ENCODE results near the gene CENPA. TPM values are rescaled to one million over a fixed set of nuclear protein-coding genes. Genes with fewer than 3 reads are reported as not detected.

The CENPA gene
- under 1 TPM; 0.35 to 0.41 TPM for total RNA-seq

DNA sequence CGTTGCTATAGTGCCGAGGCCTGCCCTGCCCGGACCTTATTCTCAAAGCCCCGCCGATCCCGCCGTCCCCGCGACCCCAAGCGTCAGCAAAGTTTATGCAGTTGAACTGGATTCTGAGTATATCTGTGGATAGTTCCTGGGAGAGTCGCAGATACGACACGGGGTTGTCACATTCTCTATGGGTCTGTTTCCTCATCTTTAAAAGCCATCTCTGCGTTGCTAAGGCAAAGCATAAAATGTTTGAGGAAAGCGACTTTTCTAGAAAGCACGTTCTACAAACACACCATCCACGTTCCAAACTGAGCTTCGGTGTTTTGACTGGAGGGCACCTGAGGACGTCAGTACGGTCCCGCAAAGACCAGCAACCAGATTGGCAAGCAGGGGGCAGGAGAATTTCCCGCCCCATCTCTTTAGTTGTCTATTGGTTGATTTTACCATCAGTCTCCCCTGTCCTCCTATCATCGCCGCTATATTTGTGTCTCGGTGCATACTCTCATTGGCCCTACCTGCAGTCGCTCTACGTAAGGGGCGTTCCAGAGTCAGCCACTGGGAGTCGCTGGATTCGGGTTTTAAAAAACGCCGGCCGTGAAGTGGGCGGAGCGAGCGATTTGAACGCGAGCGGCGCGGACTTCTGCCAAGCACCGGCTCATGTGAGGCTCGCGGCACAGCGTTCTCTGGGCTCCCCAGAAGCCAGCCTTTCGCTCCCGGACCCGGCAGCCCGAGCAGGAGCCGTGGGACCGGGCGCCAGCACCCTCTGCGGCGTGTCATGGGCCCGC is at the start of gene CENPA:
CENPA (plus strand) TSS at position 626 of the 776 bp plus-strand sequence; CDS start at position 767, 141 bp downstream.
- no peaks in the 10 kb centered on the region for H3K27me3 ChIP-seq
- peaks cover 0 to 13% of the 10 kb centered on the region in 2 donors for H3K4me1 ChIP-seq
- peak within 1 kb of the TSS in 1 of 2 donors; percentile 61 for H3K27ac ChIP-seq
- H3K9me3 ChIP-seq: no peaks in the 10 kb centered on the region
- H3K36me3 ChIP-seq: peaks cover 8% of the 10 kb centered on the region
- peak; percentile 98 for DNase-seq (ENCODE audit: low spot score)
- TF ChIP-seq, protein P1, sequence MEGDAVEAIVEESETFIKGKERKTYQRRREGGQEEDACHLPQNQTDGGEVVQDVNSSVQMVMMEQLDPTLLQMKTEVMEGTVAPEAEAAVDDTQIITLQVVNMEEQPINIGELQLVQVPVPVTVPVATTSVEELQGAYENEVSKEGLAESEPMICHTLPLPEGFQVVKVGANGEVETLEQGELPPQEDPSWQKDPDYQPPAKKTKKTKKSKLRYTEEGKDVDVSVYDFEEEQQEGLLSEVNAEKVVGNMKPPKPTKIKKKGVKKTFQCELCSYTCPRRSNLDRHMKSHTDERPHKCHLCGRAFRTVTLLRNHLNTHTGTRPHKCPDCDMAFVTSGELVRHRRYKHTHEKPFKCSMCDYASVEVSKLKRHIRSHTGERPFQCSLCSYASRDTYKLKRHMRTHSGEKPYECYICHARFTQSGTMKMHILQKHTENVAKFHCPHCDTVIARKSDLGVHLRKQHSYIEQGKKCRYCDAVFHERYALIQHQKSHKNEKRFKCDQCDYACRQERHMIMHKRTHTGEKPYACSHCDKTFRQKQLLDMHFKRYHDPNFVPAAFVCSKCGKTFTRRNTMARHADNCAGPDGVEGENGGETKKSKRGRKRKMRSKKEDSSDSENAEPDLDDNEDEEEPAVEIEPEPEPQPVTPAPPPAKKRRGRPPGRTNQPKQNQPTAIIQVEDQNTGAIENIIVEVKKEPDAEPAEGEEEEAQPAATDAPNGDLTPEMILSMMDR (IDR thresholded peaks at IDR 0.05): peak; percentile 26 to 40
- peak within 1 kb of the TSS; percentile 55 to 74 for H3K4me3 ChIP-seq

DNA sequence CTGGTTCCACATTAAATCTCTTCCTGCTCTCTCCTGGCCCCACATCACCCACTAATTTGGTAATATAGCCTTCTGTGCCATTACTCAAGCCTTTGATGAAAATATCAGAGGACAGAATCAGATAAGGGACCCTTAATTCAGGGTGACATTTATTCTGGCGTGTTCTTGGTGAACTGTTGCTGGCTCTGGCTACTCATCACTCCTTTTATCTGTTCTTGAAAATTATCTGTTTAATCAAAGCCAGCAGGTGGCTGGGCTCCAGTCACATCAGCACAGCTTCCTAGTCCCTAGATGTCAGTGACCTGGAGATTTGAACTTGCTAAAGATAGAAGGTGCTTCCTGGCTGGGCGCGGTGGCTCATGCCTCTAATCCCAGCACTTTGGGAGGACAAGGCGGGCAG is 48.6 kb upstream of the CENPA start:
- peaks cover 0 to 22% of the 10 kb centered on the region in 2 donors for H3K4me1 ChIP-seq
- H3K27ac ChIP-seq: no peak overlapping the region
- H3K36me3 ChIP-seq: no peaks in the 10 kb centered on the region
- H3K27me3 ChIP-seq: no peaks in the 10 kb centered on the region
- H3K9me3 ChIP-seq: no peaks in the 10 kb centered on the region
- DNase-seq (ENCODE audit: low spot score): no peak
- TF ChIP-seq, protein P1 (IDR thresholded peaks at IDR 0.05): no peak
- H3K4me3 ChIP-seq: no peak overlapping the region

DNA sequence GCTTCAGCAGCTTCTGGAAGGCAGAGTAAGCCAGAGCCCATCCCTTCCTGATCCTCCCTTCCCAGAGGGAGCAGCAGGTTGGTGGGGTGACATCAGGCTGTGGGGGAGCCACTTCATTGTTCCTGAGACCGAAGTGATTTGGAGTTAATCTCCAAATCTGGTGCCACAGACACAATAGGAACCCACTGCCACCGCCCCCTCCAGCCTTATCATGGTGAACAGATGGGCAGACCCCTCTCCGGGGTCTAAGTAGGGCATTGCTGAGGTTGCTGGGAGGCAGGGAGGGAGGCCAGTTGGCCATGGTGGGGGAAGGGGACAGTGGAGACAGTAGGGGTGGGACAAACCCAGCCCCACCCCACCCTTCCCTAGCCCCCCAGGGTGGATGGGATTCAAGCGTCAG is 47.4 kb upstream of the CENPA start:
- H3K27me3 ChIP-seq: no peaks in the 10 kb centered on the region
- H3K27ac ChIP-seq: no peak overlapping the region
- H3K4me3 ChIP-seq: no peak overlapping the region
- DNase-seq (ENCODE audit: low spot score): no peak
- H3K36me3 ChIP-seq: no peaks in the 10 kb centered on the region
- TF ChIP-seq, protein P1 (IDR thresholded peaks at IDR 0.05): no peak
- no peaks in the 10 kb centered on the region for H3K9me3 ChIP-seq
- H3K4me1 ChIP-seq: peaks cover 0 to 22% of the 10 kb centered on the region in 2 donors

DNA sequence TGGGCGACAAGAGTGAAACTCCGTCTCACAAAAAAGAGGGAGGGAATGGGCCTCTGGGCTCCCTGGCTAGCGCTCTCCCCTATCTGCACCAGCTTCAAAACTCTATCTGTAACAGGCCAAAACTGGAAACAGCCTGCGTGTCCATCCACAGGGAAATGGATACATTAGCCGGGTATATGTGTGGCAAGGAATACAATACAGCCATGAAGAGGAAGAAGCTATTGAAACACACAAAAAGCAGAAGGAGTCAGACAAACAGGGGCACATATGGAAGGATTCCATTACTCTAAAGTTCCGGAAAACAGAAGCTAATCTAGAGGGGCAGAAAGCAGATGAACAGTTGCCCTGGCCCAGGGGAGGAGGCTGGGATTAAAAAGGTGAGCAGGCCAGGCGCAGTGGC is 46.3 kb upstream of the CENPA start:
- Histone ChIP-seq H3K4me1 (peaks cover 0 to 22% of the 10 kb centered on the region in 2 donors), H3K4me3 (no peak overlapping the region), H3K27ac (no peak overlapping the region), H3K27me3 (no peaks in the 10 kb centered on the region), H3K36me3 (no peaks in the 10 kb centered on the region), H3K9me3 (no peaks in the 10 kb centered on the region)
- TF ChIP-seq, protein P1 (IDR thresholded peaks at IDR 0.05): no peak
- no peak for DNase-seq (ENCODE audit: low spot score)

DNA sequence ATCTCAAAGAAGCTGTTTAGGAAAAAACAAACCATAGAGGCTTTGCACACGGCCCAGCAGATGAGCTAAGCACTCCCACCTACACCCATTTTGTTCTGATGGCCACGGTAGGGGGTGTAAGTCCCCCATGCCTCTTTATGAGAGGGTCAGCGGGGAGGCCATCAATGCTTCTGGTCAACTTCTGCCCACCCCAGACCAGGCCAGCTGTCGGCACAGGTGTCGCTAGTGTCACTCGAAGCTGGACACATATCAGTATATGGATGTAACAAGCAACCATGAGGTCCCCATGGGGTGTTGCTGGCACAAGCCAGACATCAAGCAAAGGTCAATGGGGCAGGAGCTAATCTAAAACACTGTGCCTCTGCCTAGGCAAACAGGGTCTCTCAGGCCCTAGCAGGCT is 45.5 kb upstream of the CENPA start:
- Histone ChIP-seq H3K27me3 (no peaks in the 10 kb centered on the region), H3K9me3 (no peaks in the 10 kb centered on the region), H3K4me3 (no peak overlapping the region), H3K4me1 (peaks cover 0 to 20% of the 10 kb centered on the region in 2 donors), H3K36me3 (no peaks in the 10 kb centered on the region), H3K27ac (no peak overlapping the region)
- DNase-seq (ENCODE audit: low spot score): no peak
- TF ChIP-seq, protein P1 (IDR thresholded peaks at IDR 0.05): no peak
